Activated naive CD8-positive, alpha-beta T cell (primary cell): ENCODE data around the gene OLAH.

Experiments used
- H3K27ac Mint-ChIP-seq: one replicate; pipeline ENCODE4 v1.8.0; 2021; ENCODE audit warnings: mixed read lengths
- H3K27me3 Mint-ChIP-seq: one replicate; pipeline ENCODE4 v1.8.0; 2021; ENCODE audit warnings: mixed read lengths
- H3K36me3 Mint-ChIP-seq: one replicate; pipeline ENCODE4 v1.8.0; 2021; ENCODE audit warnings: mixed read lengths
- H3K4me1 Mint-ChIP-seq: one replicate; pipeline ENCODE4 v1.8.0; 2021; ENCODE audit warnings: low read depth, mixed read lengths
- H3K4me3 Mint-ChIP-seq: one replicate; pipeline ENCODE4 v1.8.0; 2021; ENCODE audit warnings: mild to moderate bottlenecking, mixed read lengths
- H3K9me3 Mint-ChIP-seq: one replicate; pipeline ENCODE4 v1.8.0; 2021; ENCODE audit warnings: low read depth, mixed read lengths

Gene OLAH

DNA sequence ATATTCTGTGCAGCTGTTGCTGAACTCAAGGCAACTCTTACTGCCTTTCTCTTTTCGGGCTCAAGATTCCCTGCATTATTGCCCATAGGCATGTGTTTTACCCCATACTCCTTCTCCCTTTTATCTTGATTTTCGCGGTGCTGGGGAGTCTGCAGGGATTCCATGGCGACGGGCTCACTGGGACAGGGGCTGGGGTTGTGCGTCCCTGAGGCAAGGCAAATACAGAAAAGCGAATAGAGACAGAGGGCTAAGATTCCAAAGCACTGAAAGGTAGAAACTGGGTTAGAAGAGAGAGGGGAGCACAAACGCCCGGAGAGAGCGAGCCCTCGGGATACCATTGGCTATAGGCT lies 52.9 kb downstream of the OLAH start:
- H3K9me3 Mint-ChIP-seq, result no peaks in the 10 kb centered on the region
- peaks cover 29% of the 10 kb centered on the region for H3K4me1 Mint-ChIP-seq
- H3K27ac Mint-ChIP-seq, result peak overlapping the region; percentile 80
- no peaks in the 10 kb centered on the region for H3K27me3 Mint-ChIP-seq
- H3K4me3 Mint-ChIP-seq, result peak overlapping the region; percentile 99
- H3K36me3 Mint-ChIP-seq, result peaks cover 2% of the 10 kb centered on the region

GRCh38 chr10:15097011-15097812 lies 53.5 kb downstream of the OLAH start, which contains the start of gene RPP38:
Gene RPP38, plus strand, starts transcription at chr10:15097355. Its CDS starts 5,960 bp downstream, at chr10:15103315.
- Mint-ChIP-seq H3K27me3 (no peaks in the 10 kb centered on the region), H3K36me3 (peaks cover 2% of the 10 kb centered on the region), H3K4me3 (peak within 1 kb of the TSS; percentile 99), H3K9me3 (no peaks in the 10 kb centered on the region), H3K27ac (peak within 1 kb of the TSS; percentile 98), H3K4me1 (peaks cover 29% of the 10 kb centered on the region)

DNA sequence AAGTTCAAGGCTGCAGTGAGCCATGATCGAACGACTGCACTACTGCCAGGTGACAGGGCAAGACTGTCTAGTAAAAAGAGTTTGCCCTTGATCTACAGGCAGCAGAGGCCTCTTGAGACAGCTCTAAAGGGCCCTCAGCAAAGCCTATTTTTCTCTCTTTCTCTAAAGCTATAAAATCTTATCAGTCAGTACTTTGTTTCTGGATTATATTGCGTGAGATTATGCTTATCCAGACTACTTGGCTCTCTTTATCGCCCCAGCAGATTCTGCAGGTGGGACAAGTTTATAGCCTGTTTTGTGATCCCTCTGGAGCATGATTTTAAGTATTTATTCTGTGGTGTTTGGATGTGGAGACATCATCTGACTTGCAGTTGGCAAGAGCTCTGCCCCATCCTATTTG lies 56.1 kb downstream of the OLAH start:
- Mint-ChIP-seq H3K36me3 (peaks cover 3% of the 10 kb centered on the region), H3K9me3 (no peaks in the 10 kb centered on the region), H3K4me1 (peaks cover 29% of the 10 kb centered on the region), H3K4me3 (peak overlapping the region; percentile 72), H3K27me3 (no peaks in the 10 kb centered on the region), H3K27ac (peak overlapping the region; percentile 83)

DNA sequence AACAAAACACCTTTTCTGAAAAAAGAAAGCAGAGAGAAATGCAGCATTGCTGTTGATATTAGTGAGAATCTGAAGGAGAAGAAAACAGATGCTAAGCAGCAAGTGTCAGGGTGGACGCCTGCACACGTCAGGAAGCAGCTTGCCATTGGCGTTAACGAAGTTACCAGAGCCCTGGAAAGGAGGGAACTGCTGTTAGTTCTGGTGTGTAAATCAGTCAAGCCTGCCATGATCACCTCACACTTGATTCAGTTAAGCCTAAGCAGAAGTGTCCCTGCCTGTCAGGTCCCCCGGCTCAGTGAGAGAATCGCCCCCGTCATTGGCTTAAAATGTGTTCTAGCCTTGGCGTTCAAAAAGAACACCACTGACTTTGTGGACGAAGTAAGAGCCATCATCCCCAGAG lies 59.8 kb downstream of the OLAH start:
- Mint-ChIP-seq H3K36me3 (peaks cover 5% of the 10 kb centered on the region), H3K4me3 (no peak overlapping the region), H3K4me1 (peaks cover 23% of the 10 kb centered on the region), H3K27me3 (no peaks in the 10 kb centered on the region), H3K9me3 (no peaks in the 10 kb centered on the region), H3K27ac (peak overlapping the region; percentile 28)

DNA sequence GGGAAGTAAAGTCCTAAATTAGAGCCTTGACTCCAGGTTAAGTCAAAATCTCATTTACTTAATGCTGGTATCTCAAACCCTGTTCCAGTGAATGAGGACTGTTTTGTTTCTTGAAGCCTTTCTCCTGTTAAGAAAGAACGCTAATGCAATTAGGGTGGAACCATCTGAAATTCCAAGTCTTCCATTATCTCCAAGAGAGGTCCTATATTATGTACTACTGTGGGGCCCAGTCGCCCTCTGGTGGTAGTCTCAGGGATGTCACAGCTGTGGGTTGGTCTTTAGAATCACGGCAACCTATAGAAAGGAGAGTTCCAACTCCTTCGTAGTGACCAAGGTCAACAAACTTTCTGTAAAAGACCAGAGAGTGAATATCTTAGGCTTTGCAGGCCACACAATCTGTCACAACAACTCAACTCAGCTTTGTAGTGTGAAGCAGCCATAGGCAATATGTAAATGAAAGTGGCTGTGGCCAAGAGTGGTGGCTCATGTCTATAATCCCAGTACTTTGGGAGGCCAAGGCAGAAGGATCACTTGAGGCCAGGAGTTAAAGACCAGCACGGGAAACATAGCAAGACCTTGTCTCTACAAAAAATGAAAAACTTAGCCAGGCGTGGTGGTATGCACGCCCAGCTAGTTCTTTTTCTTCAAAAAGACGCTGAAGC lies 62.7 kb downstream of the OLAH start:
- Mint-ChIP-seq H3K27ac (peak overlapping the region; percentile 35), H3K4me1 (peaks cover 6% of the 10 kb centered on the region), H3K27me3 (no peaks in the 10 kb centered on the region), H3K4me3 (no peak overlapping the region), H3K36me3 (peaks cover 7% of the 10 kb centered on the region), H3K9me3 (no peaks in the 10 kb centered on the region)

DNA sequence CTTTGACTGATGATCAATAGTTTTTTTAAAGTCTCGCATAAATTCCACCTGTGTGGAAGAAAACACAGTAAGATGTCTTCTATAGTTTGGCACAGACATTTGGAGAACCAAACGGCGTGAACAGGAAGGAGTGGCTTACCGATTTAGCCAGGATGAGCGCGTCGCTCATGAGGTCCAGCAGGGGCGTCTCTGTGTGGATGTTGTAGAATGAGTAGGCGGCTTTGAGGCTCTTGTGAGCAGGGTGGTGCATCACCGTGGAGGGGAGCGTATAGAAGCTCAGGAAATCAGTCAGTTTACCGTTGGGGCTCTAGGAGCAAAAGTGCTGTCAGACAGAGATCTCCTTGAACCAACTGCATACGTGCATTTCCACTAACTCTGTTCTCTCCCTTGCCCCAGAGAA lies 68.9 kb downstream of the OLAH start:
- Mint-ChIP-seq H3K36me3 (peaks cover 10% of the 10 kb centered on the region), H3K9me3 (no peaks in the 10 kb centered on the region), H3K4me1 (peaks cover 2% of the 10 kb centered on the region), H3K27ac (no peak overlapping the region), H3K27me3 (no peaks in the 10 kb centered on the region), H3K4me3 (no peak overlapping the region)

DNA sequence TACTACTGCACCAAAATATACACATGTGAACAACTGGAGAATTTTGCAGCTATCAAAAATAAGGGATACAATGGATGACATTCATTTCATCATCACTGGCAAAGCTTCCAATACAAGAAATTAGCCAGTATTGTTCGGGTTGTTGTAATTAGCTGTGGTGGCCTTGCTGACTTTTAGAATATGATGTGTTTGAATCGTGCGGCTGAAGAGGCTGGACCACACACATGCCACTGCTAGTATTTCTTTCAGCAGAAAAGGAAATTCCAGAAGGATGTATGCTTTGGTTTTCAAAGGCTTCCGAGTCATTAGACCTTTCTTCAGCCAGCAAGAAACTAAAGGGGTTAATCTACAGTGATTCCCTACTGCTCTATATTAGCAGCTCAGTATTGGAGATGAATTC lies 70.0 kb downstream of the OLAH start:
- Mint-ChIP-seq H3K27ac (no peak overlapping the region), H3K4me3 (no peak overlapping the region), H3K4me1 (peaks cover 2% of the 10 kb centered on the region), H3K27me3 (no peaks in the 10 kb centered on the region), H3K9me3 (no peaks in the 10 kb centered on the region), H3K36me3 (peaks cover 6% of the 10 kb centered on the region)

DNA sequence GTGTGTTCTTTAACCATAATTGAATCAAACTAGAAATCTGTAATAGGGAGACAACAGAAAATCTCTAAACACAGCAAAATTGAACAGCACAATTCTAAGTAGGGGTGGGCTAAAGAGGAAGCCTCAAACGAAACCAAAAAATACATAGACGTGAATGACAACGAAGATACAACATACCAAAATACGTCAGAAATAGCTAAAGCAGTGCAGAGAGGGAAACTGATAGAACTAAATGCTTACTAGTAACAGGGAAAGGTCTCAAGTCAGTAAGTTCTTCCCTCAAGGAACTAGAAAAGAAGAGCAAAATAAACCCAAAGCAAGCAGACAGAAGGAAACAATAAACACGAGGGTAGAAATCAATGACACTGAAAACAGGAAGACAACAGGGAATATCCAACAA lies 72.5 kb downstream of the OLAH start:
- Mint-ChIP-seq H3K27me3 (no peaks in the 10 kb centered on the region), H3K27ac (no peak overlapping the region), H3K4me3 (no peak overlapping the region), H3K36me3 (peaks cover 11% of the 10 kb centered on the region), H3K9me3 (no peaks in the 10 kb centered on the region), H3K4me1 (peaks cover 2% of the 10 kb centered on the region)

GRCh38 chr10:15118615-15119014 lies 74.9 kb downstream of the OLAH start:
- H3K27ac Mint-ChIP-seq, result no peak overlapping the region
- peaks cover 10% of the 10 kb centered on the region for H3K36me3 Mint-ChIP-seq
- no peak overlapping the region for H3K4me3 Mint-ChIP-seq
- no peaks in the 10 kb centered on the region for H3K9me3 Mint-ChIP-seq
- no peaks in the 10 kb centered on the region for H3K27me3 Mint-ChIP-seq
- peaks cover 9% of the 10 kb centered on the region for H3K4me1 Mint-ChIP-seq

- H3K4me3 Mint-ChIP-seq, result no peak overlapping the region
- peaks cover 9% of the 10 kb centered on the region for H3K36me3 Mint-ChIP-seq
- H3K27me3 Mint-ChIP-seq, result no peaks in the 10 kb centered on the region
- H3K9me3 Mint-ChIP-seq, result no peaks in the 10 kb centered on the region
- peaks cover 14% of the 10 kb centered on the region for H3K4me1 Mint-ChIP-seq
- H3K27ac Mint-ChIP-seq, result no peak overlapping the region
These were observed 76.8 kb downstream of the OLAH start for GRCh38 chr10:15120523-15120922.

DNA sequence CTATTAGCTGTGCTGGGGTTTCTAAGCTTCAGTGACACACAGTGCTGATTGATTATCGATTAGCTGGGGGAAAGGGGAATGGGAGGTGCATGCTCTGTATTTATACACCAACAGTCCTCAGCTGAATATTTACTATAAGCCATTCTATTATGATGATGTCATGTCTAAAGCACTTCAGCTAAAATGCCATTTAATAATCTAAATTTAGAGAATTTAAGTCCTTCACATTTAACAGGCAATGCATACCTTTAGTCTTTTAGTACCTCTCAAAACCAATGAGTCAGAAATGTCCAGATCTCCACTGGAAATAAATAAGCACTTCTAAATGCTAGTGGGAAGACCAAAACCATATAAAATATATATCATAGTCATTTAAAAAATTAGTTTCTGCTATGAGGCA lies 78.0 kb downstream of the OLAH start:
- peaks cover 12% of the 10 kb centered on the region for H3K36me3 Mint-ChIP-seq
- H3K9me3 Mint-ChIP-seq, result no peaks in the 10 kb centered on the region
- H3K4me3 Mint-ChIP-seq, result no peak overlapping the region
- H3K27me3 Mint-ChIP-seq, result no peaks in the 10 kb centered on the region
- no peak overlapping the region for H3K27ac Mint-ChIP-seq
- peaks cover 14% of the 10 kb centered on the region for H3K4me1 Mint-ChIP-seq

DNA sequence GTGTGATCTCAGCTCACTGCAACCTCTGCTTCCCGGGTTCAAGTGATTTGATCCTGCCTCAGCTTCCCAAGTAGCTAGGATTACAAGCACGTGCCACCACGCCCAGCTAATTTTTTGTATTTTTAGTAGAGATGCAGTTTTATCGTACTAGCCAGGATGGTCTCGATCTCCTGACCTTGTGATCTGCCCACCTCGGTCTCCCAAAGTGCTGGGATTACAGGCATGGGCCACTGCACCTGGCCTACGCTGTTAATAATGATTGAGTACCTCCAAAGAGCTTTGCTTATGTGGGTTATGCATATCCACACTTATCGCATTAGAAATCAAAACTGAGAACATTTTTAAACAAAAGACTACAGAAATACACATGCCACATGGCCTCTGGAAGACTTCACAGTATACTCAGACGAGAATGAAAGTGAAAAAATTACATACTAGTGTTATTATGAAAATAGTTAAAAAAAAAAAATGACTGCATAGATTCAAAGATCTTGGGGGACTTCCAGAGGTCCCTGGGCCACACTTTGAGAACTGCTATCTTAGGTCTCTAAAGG lies 78.8 kb downstream of the OLAH start:
- peak overlapping the region; percentile 31 for H3K4me3 Mint-ChIP-seq
- H3K9me3 Mint-ChIP-seq, result no peaks in the 10 kb centered on the region
- H3K27me3 Mint-ChIP-seq, result no peaks in the 10 kb centered on the region
- peaks cover 14% of the 10 kb centered on the region for H3K4me1 Mint-ChIP-seq
- H3K27ac Mint-ChIP-seq, result peak overlapping the region; percentile 81
- peaks cover 12% of the 10 kb centered on the region for H3K36me3 Mint-ChIP-seq
